Esophagus muscularis mucosa (tissue), 3 donors: ENCODE measurements around the gene GAREM1.

Experiments
- CTCF ChIP-seq, 3 experiments: fragments of 200-600 bp in 2 of 3; fragments of 450-650 bp in 1 of 3; sonication (generic) in 2 of 3; IDR thresholded peaks; one replicate each; pipeline ENCODE4 v1.5.1; 2017 to 2019; ENCODE audit warnings: antibody characterized with exemption in 3 of 3, mild to moderate bottlenecking in 2 of 3, moderate library complexity in 1 of 3
- POLR2A ChIP-seq: fragments of 450-650 bp; IDR thresholded peaks from one replicate; pipeline ENCODE4 v1.6.1; 2017; ENCODE audit warnings: antibody characterized with exemption, moderate library complexity, mild to moderate bottlenecking, low read depth

- TF ChIP-seq CTCF (IDR thresholded peaks at IDR 0.05) (no peak), POLR2A (no peak)
These were observed 2.6 kb upstream of the GAREM1 start for GRCh38 chr18:32473325-32473724.
